B cell (primary cell): ENCODE data around the gene SGIP1. TPM values are rescaled to one million over a fixed set of nuclear protein-coding genes. Genes with fewer than 3 reads are reported as not detected.

Experiments used
- ATAC-seq: fragments of 200-7000 bp; cut with Tn5 transposase; one replicate; pipeline ENCODE4 v1.10.0; 2021; ENCODE audit warnings: low read depth, mild to moderate bottlenecking, moderate number of reproducible peaks, moderate library complexity
- CTCF ChIA-PET: fragments of 350-600 bp; sonication (Branson Sonifier 250); formaldehyde crosslinking; loops from one replicate; lab custom pipeline; 2021; ENCODE audit warnings: antibody characterized with exemption, inconsistent platforms; lab: Charles Lee
- POLR2A ChIA-PET: fragments of 350-600 bp; sonication (Branson Sonifier 250); formaldehyde crosslinking; loops from one replicate; lab custom pipeline; 2021; ENCODE audit warnings: antibody characterized with exemption; lab: Charles Lee
- DNase-seq: peaks from one replicate; pipeline ENCODE4 v3.0.0; 2013
- H2AFZ ChIP-seq: 2 replicates; pipeline ENCODE4 v1.6.1; 2012; ENCODE audit warnings: mild to moderate bottlenecking, low read depth, low read length; ENCODE audit not compliant: insufficient read depth, poor library complexity, severe bottlenecking
- H3K27ac ChIP-seq, 2 donors: 1 replicate in 1 of 2; 2 replicates in 1 of 2; pipeline ENCODE4 v1.5.1; 2012 to 2013; ENCODE audit warnings: low read length in 2 of 2, mild to moderate bottlenecking in 2 of 2, moderate library complexity in 1 of 2
- H3K27me3 ChIP-seq, 4 experiments: fragments of 200-600 bp in 1 of 4; sonication (generic) in 1 of 4; replicated peaks in 1 of 4; 1 replicate in 2 of 4; 2 replicates in 2 of 4; pipeline versions ENCODE4 v1.6.1 to v1.7.0; 2013 to 2016; ENCODE audit warnings: low read length in 3 of 4, mild to moderate bottlenecking in 2 of 4, mixed read lengths in 1 of 4, moderate library complexity in 1 of 4; ENCODE audit not compliant: insufficient read depth in 4 of 4, control insufficient read depth in 3 of 4; ENCODE audit errors: control extremely low read depth in 1 of 4
- H3K36me3 ChIP-seq, 2 experiments: replicated peaks in 1 of 2; 1 replicate in 1 of 2; 2 replicates in 1 of 2; pipeline versions ENCODE4 v1.6.1 to v1.7.1; 2013; ENCODE audit warnings: low read length in 1 of 2; ENCODE audit not compliant: insufficient read depth in 2 of 2, control insufficient read depth in 1 of 2; ENCODE audit errors: control extremely low read depth in 1 of 2, extremely low read depth in 1 of 2
- H3K4me1 ChIP-seq, 2 donors: fragments of 200-600 bp in 1 of 2; sonication (generic) in 1 of 2; 1 replicate in 1 of 2; 2 replicates in 1 of 2; pipeline versions ENCODE4 v1.5.1 to v1.6.1; 2013 to 2017; ENCODE audit warnings: low read length in 2 of 2; ENCODE audit not compliant: control insufficient read depth in 2 of 2, insufficient read depth in 2 of 2
- H3K4me2 ChIP-seq: replicated peaks from 2 replicates; pipeline ENCODE3; 2012; ENCODE audit warnings: mild to moderate bottlenecking, low read depth, low read length; ENCODE audit not compliant: poor library complexity, severe bottlenecking
- H3K4me3 ChIP-seq, 5 experiments: fragments of 200-600 bp in 1 of 5; sonication (generic) in 1 of 5; 1 replicate in 3 of 5; 2 replicates in 2 of 5; pipeline versions ENCODE4 v1.5.1 to v1.7.0; 2011 to 2016; ENCODE audit warnings: low read length in 4 of 5, mild to moderate bottlenecking in 4 of 5, low read depth in 2 of 5, control low read depth in 1 of 5, moderate library complexity in 1 of 5; ENCODE audit not compliant: insufficient read depth in 1 of 5; ENCODE audit errors: control extremely low read depth in 1 of 5, extremely low read depth in 1 of 5
- H3K79me2 ChIP-seq: fragments of 200-600 bp; sonication (generic); one replicate; pipeline ENCODE4 v1.6.0; 2016; ENCODE audit warnings: low read length; ENCODE audit not compliant: control insufficient read depth, insufficient read depth
- H3K9ac ChIP-seq: fragments of 200-600 bp; sonication (generic); 2 replicates; pipeline ENCODE4 v1.6.1; 2017; ENCODE audit warnings: mild to moderate bottlenecking, low read length, moderate library complexity
- H3K9me3 ChIP-seq, 3 donors: one replicate each; pipeline versions ENCODE4 v1.6.1 to v1.7.1; 2013; ENCODE audit warnings: low read length in 2 of 3; ENCODE audit not compliant: control insufficient read depth in 2 of 3, insufficient read depth in 1 of 3; ENCODE audit errors: control extremely low read depth in 1 of 3
- H4K20me1 ChIP-seq: 2 replicates; pipeline ENCODE4 v1.6.0; 2012; ENCODE audit warnings: mild to moderate bottlenecking, low read length; ENCODE audit not compliant: insufficient read depth, control insufficient read depth, poor library complexity, severe bottlenecking
- H3K27ac Mint-ChIP-seq: one replicate; pipeline ENCODE4 v1.8.0; 2021; ENCODE audit warnings: mixed read lengths
- H3K27me3 Mint-ChIP-seq: one replicate; pipeline ENCODE4 v1.8.0; 2021; ENCODE audit warnings: mixed read lengths
- H3K4me1 Mint-ChIP-seq: one replicate; pipeline ENCODE4 v1.8.0; 2021; ENCODE audit warnings: mixed read lengths
- H3K4me3 Mint-ChIP-seq: one replicate; pipeline ENCODE4 v1.8.0; 2021; ENCODE audit warnings: mixed read lengths
- H3K9me3 Mint-ChIP-seq: one replicate; pipeline ENCODE4 v1.8.0; 2022; ENCODE audit warnings: mixed read lengths; ENCODE audit not compliant: insufficient read depth
- CTCF ChIP-seq: fragments of 200-600 bp; IDR thresholded peaks from one replicate; pipeline ENCODE4 v1.8.0; 2022; ENCODE audit warnings: antibody characterized with exemption, mild to moderate bottlenecking
- EZH2 ChIP-seq: IDR thresholded peaks from 2 replicates; pipeline ENCODE4 v1.6.1; 2012; ENCODE audit warnings: borderline replicate concordance, low read depth, mild to moderate bottlenecking, moderate library complexity, low read length; ENCODE audit not compliant: insufficient read depth, poor library complexity, severe bottlenecking
- WGBS: methylation state at CpG from one replicate; pipeline ENCODE4 v1.1.5; 2013; ENCODE audit warnings: missing lambda C conversion rate; ENCODE audit not compliant: insufficient coverage; 5-methylcytosine and 5-hydroxymethylcytosine counted together
- intact Hi-C: fragments of 100-400 bp; cut with micrococcal nuclease; formaldehyde crosslinking; loops from one replicate; pipeline ENCODE4 v1.10.0; 2022
- polyA plus RNA-seq: library from polyadenylated mRNA; depleted of rRNA; stranded (reverse); fragments of >200 nt; gene quantifications from 2 replicates; pipeline ENCODE4 v1.2.3, GENCODE V29; 2012
- total RNA-seq, 2 donors: library from RNA; stranded (reverse); fragments of 120-200 nt in 1 of 2; gene quantifications; 1 replicate in 1 of 2; 2 replicates in 1 of 2; pipeline versions ENCODE4 v1.2.3 to v1.2.4, GENCODE V29; 2013 to 2022

Gene SGIP1
- total and polyA plus RNA-seq, 2 donors (not counting 1 experiment from before 2014, with no cell fraction given), result not detected

GRCh38 chr1:66599899-66600737, 66.2 kb downstream of the SGIP1 start:
- H3K4me1 ChIP-seq, result no peaks in the 10 kb centered on the region
- ChIA-PET POLR2A (no interaction called here), CTCF (no interaction called here)
- H3K27ac Mint-ChIP-seq, result no peak overlapping the region
- no peak overlapping the region for H3K4me3 Mint-ChIP-seq
- ATAC-seq, result no peak
- no peak overlapping the region for H3K4me2 ChIP-seq
- no peak overlapping the region for H3K27ac ChIP-seq
- H3K36me3 ChIP-seq, result no peaks in the 10 kb centered on the region
- no peaks in the 10 kb centered on the region for H3K9me3 Mint-ChIP-seq
- H3K27me3 ChIP-seq, result peaks cover 0 to 3% (median 0%) of the 10 kb centered on the region in 4 experiments
- no peak for DNase-seq
- no peaks in the 10 kb centered on the region for H3K79me2 ChIP-seq
- no peak overlapping the region for H3K9ac ChIP-seq
- intact Hi-C loops, result no loop called here
- H3K4me1 Mint-ChIP-seq, result no peaks in the 10 kb centered on the region
- no peak overlapping the region for H3K4me3 ChIP-seq
- H2AFZ ChIP-seq, result no peak overlapping the region
- peaks cover 31% of the 10 kb centered on the region for H3K27me3 Mint-ChIP-seq
- 97% methylated on average over 10 of the region's 14 CpGs for WGBS
- no peak for TF ChIP-seq EZH2
- no peak for TF ChIP-seq CTCF
- H3K9me3 ChIP-seq, result no peaks in the 10 kb centered on the region
- H4K20me1 ChIP-seq, result no peaks in the 10 kb centered on the region

GRCh38 chr1:66605419-66605997, 71.6 kb downstream of the SGIP1 start:
- Histone ChIP-seq H3K36me3 (no peaks in the 10 kb centered on the region), H3K79me2 (no peaks in the 10 kb centered on the region), H2AFZ (no peak overlapping the region), H3K4me1 (no peaks in the 10 kb centered on the region), H3K4me3 (no peak overlapping the region), H3K27ac (no peak overlapping the region), H3K9ac (no peak overlapping the region), H3K9me3 (no peaks in the 10 kb centered on the region), H3K27me3 (no peaks in the 10 kb centered on the region), H4K20me1 (no peaks in the 10 kb centered on the region), H3K4me2 (no peak overlapping the region)
- H3K27me3 Mint-ChIP-seq, result peaks cover 18% of the 10 kb centered on the region
- POLR2A ChIA-PET, result no interaction called here
- CTCF ChIA-PET, result no interaction called here
- ATAC-seq (no peak), DNase-seq (no peak)
- TF ChIP-seq EZH2, result no peak
- no peak for TF ChIP-seq CTCF
- no peaks in the 10 kb centered on the region for H3K4me1 Mint-ChIP-seq
- H3K27ac Mint-ChIP-seq, result no peak overlapping the region
- no peak overlapping the region for H3K4me3 Mint-ChIP-seq
- intact Hi-C loops, result no loop called here
- H3K9me3 Mint-ChIP-seq, result no peaks in the 10 kb centered on the region
- 90% methylated on average over 4 of the region's 10 CpGs for WGBS
